GM18858 (cell line): Measurements from ENCODE around the gene LRRC14B.
"Not testable (repeated sequence)": the region's sequence is repeated elsewhere in the genome, so short reads cannot be mapped to it uniquely, and the experiment has no call there.

Experiments used
- ATAC-seq: cut with Tn5 transposase; IDR thresholded peaks from one replicate; pipeline ENCODE4 v1.9.1; 2021; ENCODE audit not compliant: unreplicated experiment

Gene LRRC14B

DNA sequence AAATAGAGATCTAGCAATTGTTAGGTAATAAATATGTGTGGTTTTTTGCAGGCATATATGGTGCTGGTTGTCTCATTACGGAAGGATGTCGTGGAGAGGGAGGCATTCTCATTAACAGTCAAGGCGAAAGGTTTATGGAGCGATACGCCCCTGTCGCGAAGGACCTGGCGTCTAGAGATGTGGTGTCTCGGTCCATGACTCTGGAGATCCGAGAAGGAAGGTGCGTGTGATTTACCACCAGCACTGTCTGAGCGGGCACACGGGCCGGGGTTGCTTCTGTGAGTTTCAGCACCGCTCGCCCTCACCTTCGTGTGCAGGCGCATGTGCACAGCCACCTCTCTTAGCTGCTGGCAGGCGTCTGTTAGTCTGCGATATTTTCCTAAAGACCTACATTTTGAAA lies 42.1 kb downstream of the LRRC14B start:
- not testable (repeated sequence) for ATAC-seq

DNA sequence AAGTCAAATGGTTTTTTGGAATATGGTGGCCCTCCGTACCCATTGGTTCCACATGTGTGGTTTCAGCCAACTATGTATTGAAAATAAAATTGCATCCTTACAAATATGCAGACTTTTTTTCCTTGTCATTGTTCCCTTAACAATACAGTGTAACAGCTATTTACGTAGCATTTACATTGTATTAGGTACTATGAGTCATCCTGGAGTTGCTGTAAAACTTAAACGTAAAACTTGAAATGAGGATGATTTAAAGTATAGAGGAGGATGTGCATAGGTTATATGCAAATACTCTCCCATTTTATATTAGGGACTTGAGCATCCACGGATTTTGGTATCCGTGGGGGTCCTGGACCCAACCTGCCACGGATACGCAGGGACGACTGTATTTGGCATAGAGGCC lies 43.2 kb downstream of the LRRC14B start:
- ATAC-seq: no peak

DNA sequence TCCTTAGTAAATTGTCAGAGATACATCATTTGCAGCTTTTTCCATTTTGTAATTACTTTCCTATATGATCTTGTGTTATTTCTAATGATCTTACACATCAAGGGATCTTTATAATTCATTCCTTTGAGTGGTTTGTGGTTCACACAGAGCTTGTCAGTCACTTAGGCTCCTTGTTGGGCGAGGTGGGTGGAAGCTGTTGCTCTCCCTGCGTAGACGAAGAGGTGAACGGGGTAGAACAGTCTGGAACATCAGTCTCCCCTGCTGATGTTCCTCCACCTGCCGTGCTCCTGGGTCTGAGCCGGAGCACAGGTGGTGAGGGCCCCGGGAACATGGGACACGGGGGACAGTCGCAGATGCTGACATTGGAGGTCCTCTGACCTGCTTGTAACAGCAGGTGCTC lies 44.2 kb downstream of the LRRC14B start:
- not testable (repeated sequence) for ATAC-seq

DNA sequence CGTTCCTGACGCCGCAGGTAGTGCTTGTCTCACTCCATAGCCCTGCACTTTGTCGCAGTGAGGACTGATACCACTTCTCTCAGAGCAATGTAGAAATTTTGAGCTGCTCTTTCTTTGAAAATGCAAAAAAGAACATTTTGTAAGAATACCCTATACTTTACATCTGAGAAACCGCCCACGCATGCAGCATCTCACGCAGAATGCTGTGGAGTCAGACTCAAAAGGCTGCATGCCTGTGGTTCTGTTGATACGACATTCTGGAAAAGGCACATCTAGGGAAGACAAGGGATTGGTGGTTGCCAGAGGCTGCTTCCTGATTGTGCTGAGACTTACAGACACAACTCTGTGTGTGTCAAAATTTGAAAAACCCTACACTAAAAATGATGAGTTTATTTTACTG lies 46.6 kb downstream of the LRRC14B start:
- ATAC-seq: not testable (repeated sequence)

DNA sequence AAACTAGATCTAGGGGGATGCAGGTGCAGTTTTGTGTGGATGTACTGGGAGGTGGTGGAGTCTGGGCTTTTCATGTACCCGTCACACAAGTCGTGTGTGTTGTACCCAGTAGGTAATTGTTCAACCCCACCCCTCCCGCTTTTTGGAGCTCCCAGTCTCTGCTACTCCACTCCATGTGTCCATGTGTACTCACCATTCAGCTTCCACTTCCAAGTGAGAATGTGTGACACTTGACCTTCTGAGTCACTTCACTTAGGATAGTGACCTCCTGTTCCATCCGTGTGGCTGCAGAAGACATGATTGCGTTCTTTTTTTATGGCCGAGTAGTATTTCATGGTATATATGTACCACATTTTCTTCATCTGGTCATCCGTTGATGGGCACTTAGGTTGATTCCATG lies 49.3 kb downstream of the LRRC14B start:
- not testable (repeated sequence) for ATAC-seq

DNA sequence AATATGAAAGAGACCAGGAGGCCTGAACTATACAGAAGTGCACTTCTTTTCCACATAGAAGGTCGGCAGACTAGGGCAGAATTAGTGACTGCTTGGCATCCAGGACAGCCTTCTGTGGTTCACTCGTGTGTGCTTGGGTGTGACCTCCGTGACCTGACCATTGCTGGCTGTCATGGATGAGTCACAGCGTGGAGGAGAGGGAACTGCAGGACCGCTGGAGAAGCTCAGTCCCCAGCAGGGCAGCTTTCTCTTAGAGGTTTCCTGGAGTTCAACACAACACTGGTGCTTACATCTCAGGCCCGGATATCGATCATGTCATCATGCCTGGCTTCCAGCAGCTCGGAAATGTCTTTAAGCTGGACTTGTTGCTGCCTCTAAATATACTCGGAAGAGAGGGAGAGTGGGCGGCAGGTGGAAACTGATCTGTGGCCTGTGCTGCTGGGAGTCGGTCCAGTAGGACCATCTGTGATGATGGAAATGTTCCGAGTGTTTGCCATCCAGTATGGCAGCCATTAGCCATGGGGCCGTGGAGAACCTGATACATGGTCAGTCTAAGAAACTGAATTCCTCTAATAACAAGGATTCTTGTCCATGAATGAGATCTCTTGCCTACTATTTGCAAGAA lies 49.9 kb downstream of the LRRC14B start:
- not testable (repeated sequence) for ATAC-seq

DNA sequence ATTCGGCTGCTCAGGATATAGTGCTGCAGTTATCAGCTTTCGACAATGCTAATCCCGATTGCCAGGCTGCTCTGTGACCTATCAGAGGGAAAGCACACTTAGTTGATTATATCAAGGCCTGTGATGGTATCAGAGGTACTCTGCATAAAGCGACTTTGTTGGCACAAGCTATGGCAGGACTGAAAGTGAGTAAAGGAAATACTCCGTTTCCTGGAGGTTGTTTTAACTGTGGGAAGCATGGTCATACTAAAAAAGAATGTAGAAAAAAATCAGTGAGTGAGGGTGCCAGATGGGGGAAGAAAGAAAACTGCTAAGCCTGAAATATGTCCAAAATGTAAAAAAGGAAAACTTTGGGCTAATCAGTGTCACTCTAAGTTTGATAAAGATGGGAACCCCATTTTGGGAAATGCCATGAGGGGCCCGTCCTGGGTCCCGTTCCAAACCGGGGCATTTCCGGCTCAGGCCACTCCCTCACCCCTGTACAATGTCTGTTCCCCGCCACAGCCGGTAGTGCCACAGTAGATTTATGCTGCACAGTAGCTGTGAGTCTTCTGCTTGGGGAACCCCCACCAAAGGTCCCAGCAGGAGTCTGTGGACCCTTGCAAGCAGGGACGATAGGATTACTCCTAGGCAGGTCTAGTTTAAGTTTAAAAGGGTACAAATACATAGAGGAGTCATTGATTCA lies 52.5 kb downstream of the LRRC14B start:
- ATAC-seq: not testable (repeated sequence)

DNA sequence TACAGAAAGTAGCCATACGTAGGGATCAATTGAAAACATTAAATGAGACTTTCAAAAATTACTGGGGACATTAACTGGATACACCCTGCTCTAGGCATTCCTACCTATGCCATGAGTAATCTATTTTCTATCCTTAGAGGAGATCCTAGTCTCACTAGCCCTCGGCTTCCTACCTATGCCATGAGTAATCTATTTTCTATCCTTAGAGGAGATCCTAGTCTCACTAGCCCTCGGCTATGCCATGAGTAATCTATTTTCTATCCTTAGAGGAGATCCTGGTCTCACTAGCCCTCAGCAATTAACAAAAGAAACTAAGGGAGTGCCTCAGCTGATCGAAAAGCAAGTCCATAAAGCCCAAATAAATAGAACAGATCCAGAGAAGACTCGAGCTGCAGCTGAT lies 54.4 kb downstream of the LRRC14B start:
- ATAC-seq: not testable (repeated sequence)
